OCI-LY1 (cell line): Measurements from ENCODE around the gene NFATC2IP.

Experiments used
- CTCF ChIP-seq: fragments of 200-600 bp; sonication (generic), shearing (Covaris generic); IDR thresholded peaks from 2 replicates; pipeline ENCODE4 v1.5.1; 2017; ENCODE audit warnings: mild to moderate bottlenecking, antibody characterized with exemption, low read length, moderate library complexity, mixed read lengths
- EZH2 ChIP-seq: fragments of 200-600 bp; sonication (generic), shearing (Covaris generic); IDR thresholded peaks from 2 replicates; pipeline ENCODE4 v1.8.0; 2017; ENCODE audit warnings: borderline replicate concordance, mixed run types, mild to moderate bottlenecking, antibody characterized with exemption, low read length, moderate library complexity, mixed read lengths

DNA sequence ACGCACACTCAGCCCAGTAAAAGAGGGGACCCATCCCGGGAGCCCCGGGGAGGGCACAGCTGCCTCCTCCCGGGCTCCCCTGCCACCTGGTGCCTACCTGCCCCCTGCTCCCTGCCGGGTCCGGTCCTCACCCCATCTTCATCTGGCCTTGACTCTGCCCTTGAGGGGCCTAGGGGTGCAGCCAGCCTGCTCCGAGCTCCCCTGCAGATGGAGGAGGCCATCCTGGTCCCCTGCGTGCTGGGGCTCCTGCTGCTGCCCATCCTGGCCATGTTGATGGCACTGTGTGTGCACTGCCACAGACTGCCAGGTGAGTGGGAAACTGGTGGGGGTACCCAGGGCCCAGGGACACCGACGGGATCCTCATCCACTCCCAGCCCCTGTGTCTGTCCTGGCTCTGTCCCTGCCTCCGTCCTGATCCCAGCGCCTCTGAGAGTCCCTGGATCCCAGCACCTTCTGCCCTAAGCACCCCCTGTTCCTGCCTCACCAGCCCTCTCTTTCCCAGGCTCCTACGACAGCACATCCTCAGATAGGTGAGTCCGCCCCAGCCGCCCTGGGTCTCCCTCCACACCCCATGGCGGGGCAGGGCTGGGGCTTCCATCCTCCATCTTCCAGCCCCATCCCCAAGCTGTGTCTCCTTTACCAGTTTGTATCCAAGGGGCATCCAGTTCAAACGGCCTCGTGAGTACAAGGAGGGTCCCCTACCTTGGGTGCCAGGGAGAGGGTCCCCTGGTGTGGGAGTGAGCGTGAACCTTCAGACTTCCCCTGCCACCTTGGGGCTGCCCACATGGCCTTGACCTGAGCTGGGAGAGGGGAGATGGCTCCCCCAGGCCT lies 34.7 kb downstream of the NFATC2IP start:
- TF ChIP-seq CTCF (no peak), EZH2 (no peak)
